Nucleus accumbens (tissue), 56 donors: Measurements from ENCODE around the gene GNA15.
"Not testable (repeated sequence)": the region's sequence is repeated elsewhere in the genome, so short reads cannot be mapped to it uniquely, and the experiment has no call there.

Source experiments
- DNase-seq, 56 donors: peaks; one replicate each; lab custom pipeline; 2025; lab: John Stamatoyannopoulos, UW

The GNA15 gene

DNA sequence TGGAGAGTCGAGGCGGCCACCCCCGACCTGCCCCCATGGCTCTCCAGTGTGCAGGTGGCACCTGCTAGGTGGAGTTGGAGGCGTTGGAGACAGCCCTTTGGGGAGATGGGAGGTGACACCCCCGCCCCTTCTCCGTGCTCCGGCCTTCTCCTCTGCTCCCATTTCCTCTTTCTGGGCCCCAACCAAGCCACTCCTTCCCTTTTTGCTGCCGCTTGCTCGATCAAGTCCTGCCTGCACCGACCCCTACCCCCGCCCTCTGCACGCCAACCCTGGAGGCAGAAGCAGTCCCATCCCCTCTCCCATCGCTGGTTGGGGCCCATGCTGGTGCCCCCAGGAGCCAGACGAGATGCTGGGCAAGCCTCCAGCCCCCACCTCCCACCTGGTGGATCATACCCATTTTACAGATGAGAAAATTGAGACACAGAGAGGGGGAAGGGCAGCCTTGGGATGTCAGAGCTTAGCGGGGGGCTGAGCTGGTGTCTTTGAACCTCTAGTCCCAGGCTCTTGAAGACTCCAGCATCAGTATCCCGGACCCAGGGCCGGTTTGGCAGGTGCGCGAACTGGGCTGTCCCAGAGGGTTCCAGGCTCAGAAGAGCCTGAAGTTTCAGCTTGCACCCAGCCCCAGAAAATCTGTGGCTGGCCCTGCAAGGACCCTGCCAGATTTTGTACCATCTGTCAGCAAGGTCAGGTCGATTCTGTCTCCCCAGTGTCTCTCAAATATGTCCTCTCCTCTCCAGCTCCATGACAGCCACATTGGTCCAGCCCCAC lies 10.3 kb downstream of the GNA15 start:
- DNase-seq, result peak in 3 of 56 donors; percentile 9 to 28 (median 20)

DNA sequence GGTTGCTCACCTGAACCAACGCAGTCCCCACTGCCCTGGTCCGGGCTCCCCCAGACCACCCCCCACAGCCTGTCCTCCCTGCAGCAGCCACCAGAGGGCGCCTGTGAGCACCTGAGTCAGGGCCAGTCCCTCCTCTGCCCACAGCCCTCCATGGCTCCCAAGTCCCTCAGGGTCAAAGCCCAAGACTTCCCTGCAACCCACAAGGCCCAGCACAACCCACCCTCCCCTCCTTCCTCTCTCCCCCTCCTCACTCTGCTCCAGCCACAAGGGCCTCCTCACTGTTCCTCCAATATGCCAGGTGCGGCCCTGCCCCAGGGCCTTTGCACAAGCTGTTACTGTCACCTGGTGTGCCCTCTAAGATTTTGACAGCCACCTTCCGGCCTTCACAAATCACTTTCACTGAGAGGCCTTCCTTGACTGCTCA lies 10.9 kb downstream of the GNA15 start:
- no peak for DNase-seq

DNA sequence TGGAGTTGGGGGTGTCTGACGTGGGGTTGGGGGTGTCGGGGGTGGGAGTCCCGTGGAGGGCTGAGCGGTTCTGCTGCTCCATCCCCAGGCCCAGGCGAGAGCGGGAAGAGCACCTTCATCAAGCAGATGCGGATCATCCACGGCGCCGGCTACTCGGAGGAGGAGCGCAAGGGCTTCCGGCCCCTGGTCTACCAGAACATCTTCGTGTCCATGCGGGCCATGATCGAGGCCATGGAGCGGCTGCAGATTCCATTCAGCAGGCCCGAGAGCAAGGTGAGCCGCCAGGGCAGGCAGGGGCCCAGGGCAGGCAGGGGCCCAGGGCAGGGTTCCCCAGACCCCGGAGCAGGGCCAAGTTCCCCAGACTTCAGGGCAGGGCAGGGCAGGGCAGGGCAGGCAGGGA lies 12.7 kb downstream of the GNA15 start:
- DNase-seq, result no peak

DNA sequence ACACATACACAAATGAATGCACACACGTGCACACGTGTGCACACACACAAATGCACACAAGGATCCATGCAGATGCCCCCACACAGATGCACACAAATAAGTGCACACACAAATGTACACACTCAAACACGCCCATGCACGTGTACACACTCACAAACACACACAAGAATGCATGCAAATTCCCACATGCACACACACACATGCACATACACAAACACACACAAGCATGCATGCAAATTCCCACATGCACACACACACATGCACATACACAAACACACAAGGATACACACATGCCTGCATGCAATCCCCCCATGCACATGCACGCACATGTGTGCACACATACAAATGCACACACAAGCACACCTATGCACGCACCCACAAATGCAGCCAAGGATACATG lies 13.3 kb downstream of the GNA15 start:
- no peak for DNase-seq

DNA sequence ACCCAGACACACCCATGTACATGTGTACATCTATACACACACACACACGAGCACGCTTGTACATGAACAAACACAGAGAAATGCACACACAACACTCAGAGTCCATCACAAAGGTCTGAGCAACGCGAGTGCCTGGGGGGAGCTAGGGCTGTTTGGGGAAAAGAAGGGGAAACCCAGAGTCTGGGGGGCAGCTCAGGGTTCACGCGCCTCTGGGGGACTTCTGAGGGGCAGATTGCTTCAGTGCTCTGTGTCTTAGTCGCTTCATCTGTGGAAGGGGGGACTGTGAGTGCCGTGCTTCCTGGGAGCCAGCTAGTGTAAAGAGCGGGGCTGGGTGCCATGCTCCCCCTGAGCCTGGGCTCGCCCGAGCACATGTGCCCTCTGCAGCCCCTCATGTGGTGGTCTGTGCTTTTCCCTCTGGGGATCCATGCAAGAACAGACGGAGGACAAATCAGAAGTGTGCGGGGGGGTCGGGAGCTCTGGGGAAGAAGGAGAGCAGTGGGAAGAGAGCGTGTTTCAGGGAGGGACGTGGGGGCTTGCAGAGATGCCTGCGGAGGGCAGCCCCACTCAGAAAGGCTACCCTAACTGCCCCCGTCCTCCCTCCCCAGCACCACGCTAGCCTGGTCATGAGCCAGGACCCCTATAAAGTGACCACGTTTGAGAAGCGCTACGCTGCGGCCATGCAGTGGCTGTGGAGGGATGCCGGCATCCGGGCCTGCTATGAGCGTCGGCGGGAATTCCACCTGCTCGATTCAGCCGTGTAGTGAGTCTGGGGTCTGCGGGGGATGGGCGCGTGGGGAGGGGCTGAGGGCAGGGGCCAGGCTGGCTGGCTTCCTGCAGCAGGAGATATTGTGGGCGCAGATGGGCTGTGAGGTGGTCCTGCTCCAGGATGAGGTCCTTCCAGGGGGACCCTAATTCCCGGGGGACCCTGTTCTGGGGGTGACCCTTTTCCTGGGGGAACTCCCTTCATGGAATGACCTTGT lies 14.0 kb downstream of the GNA15 start:
- no peak for DNase-seq

DNA sequence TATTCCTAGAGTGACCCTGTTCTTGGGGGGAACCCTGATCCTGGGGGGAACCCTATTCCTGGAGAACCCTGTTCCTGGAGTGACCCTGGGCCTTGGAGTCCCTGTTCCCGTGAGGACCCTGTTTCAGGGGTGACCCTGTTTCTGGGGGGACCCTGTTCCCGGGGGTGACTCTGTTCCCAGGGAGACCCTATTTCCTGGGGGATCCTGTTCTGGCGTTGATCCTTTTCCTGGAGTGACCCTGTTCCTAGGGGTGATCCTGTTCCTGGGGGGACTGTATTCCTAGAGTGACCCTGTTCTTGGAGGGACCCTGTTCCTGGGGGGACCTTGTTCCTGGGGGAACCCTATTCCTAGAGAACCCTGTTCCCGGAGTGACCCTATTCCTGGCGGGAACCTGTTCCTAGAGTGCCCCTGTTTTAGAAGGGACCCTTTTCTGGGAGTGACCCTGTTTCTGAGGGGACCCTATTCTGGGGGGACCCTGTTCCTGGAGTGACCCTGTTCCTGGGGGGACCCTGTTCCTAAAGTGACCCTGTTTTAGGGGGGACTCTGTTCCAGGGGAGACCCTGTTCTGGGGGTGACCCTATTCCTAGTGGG lies 15.0 kb downstream of the GNA15 start:
- DNase-seq, result no peak

DNA sequence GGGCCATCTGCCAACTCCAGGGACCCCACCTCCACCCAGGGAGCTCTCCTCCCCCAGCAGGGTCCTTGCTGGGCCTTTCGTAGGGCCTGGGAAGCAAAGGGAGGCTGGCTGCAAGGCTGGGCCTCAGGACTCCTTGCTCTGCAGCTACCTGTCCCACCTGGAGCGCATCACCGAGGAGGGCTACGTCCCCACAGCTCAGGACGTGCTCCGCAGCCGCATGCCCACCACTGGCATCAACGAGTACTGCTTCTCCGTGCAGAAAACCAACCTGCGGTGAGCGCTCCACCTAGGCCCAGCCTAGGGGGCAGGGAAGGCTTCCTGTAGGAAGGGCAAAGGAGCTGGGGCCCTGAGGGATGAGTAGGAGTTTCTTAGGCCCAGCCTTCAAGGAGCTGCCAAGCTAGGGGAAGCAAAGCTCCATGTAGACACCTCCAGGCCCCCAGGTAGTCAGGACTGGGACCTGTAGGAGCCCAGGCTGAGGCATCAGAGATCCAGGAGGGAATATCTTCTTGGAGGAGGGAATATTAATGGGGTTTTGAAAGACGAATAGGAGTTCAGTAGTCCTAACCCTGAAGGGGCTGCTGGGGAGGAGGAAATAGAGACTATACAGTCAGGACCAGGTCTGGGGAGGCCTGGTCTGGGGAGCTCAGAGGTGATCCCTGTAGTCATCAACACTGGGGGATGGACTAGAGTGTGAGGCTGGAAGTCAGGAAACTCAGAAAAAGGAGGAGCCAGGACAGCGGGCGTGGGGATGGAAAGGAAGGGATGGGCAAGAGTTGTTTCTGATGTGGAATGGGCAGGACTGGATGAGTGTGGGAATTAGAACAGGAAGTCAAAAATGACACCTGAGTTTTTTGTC lies 16.0 kb downstream of the GNA15 start:
- DNase-seq, result no peak

DNA sequence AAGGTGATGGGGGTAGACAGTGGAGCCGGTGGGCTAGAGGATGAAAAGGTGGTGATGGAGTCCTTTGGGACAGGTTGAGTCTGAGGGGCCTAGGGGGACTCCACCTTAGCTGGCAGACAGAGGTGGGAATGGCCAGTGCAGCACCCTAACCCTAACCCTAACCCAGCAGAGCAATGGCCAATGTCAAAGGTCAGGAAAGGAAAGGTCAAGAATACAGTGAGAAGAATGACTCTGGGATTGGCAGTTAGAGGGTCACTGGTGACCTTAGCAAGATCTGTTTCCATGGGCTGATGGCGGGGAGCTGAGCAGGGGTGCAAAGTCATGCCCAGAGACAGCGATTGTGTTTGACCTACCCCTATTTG lies 16.6 kb downstream of the GNA15 start:
- no peak for DNase-seq

DNA sequence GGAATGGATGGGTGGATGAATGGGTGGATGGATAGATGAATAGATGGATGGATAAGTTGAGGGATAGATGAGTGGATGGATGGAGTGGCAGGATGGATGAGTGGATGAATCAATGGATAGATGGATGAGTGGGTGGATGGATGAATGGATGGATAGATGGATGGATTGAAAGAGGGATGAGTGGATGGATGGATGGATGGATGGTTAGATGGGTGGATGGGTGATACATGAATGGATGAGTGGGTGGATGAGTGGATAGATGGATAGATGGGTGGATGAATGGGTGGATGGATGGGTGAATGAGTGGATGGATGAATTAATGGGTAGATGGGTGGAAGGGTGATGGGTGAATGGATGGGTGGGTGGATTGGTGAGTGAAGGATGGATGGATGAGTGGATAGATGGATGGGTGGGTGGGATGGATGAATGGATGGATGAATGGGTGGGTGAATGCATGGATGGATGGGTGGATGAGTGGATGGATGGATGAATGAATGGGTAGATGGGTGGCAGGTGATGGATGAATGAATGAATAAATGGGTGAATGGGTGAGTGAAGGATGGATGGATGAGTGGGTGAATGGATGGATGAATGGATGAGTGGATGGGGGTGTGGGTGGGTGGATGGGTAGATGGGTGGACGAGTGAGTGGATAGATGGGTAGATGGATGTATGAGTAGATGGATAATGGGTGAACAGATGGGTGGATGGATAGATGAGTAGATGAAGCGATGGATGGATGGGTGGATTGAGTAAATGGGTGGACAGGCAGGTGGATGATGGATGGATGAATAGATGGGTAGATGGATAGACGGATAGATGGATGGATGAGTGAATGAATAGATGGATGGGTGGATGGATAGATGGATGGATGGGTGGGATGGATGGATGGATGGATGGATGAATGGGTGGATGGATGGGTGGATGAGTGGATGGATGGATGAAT lies 17.7 kb downstream of the GNA15 start:
- DNase-seq, result no peak

DNA sequence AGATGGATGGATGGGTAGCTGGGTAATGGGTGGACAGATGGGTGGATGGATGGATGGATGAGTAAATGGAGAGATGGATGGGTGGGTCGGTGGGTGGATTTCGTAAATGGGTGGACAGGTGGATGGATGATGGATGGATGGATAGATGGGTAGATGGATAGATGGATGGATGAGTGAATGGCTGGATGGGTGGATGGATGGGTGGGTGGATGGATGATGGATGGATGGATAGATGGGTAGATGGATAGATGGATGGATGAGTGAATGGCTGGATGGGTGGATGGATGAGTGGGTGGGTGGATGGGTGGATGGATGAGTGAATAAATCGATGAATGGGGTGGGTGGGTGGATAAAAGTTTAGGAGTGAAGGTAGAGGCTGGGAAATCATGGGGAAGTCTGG lies 18.6 kb downstream of the GNA15 start:
- DNase-seq, result not testable (repeated sequence)

DNA sequence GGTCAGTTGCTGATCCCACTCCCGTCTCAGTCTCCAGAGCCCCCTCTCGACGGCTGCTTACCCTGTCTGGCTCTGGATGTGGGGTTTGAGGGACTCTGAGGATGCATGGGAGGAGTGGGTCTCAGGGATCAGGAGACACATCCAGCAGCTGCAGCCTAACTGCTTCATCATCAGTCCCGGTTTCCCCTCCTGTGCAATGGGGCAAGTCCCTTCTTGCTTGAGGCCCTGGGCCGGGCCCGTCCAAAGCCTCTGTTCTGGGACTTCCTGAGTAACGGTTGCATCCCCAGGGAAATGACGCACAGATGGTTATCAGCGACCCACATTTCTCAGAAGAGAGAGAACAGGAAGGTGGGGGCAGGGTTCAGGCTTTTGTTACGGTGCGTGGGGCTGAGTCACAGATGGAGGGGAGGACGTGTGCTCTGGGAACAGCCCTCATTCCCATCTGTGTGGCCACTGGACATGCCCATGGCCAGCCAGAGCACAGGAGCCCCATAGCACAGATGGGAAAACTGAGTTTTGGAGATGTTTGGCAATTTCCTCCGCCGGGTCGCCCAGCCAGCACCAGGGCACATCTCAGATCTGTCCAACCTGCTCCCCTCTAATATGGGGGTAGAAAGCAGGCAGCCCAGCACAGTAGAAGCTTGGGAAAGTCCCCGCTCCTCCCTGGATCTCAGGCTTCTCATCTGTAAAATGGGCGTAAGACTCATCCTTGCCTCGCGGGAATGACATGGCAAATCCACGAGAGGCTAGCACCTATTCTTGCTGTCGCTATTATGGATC lies 19.3 kb downstream of the GNA15 start:
- peak in 3 of 56 donors; percentile 9 to 12 (median 9) for DNase-seq

DNA sequence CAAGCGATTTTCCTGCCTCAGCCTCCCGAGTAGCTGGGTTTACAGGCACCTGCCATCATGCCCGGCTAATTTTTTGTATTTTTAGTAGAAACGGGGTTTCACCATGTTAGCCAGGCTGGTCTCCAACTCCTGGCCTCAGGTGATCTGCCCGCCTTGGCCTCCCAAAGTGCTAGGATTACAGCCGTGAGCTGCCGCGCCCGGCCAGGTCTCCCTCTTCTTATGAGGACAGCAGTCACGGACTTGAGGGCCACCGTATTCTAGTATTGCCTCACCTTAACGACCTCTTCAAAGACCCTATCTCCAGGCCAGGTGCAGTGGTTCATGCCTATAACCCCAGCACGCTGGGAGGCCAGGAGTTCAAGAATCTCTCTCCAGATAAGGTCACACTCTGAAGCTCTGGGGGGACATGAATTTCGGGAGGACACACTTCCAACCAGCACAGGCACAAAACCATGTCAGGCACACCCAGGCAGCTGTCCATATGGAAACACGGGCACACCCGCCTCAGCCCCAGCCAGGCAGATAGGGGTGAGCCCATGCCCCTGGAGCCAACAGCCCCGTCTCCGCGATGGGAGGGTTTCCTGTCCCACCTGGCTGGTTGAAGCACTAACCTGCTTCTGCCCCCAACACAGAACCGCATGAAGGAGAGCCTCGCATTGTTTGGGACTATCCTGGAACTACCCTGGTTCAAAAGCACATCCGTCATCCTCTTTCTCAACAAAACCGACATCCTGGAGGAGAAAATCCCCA lies 21.4 kb downstream of the GNA15 start:
- no peak for DNase-seq

DNA sequence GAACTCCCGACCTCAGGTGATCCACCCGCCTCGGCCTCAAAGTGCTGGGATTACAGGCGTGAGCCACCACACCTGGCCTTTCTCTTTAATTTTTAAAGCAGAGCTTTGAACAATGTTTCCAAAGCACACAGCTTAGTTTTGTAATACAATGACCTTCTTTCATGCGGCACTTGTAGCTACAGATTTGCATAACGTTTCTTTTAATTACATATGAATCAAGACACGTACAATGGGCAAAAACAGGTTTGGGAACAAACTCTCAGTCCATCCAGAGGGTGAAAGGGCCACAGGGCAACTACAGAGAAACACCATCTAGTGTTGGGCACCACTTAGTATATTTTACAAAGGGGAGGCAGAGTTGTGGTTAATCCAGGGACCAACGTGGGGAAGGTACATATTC lies 23.7 kb downstream of the GNA15 start:
- DNase-seq, result no peak

DNA sequence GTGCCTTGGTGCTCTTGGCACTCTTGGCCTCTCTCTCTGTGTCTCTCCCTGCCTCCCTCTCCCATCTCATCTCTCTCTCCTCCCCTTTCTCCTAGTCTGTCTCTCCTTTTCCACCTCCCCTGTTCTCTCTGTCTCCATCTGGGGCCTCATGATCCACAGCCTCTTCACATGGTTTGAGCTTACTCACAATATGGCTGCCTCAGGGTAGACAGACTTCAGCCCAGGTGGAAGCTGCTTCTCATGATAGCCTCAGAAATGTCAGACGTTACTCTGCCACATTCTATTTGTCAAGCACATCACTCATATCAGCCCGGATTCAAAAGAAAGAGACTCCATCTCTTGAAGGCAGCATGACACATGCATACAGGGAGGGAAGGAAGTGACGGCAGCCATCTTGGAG lies 24.4 kb downstream of the GNA15 start:
- no peak for DNase-seq

DNA sequence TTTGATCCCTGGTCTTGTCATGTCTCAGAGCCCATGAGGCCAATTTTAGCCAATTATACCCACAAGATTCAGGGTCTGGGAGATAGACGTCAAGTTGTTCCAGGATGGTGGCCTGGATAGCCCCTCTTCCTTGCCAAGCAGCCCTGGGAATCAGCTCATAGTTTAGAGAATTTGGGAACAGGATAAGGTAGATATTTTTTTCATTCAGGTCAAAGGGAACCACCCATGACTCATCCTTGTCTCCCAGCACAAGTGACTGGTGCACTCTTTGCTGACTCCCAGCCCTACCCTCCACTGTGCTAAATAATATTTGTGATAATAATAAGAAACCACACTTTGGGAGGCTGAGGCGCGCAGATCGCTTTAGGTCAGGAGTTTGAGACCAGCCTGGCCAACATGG lies 25.6 kb downstream of the GNA15 start:
- DNase-seq, result no peak

DNA sequence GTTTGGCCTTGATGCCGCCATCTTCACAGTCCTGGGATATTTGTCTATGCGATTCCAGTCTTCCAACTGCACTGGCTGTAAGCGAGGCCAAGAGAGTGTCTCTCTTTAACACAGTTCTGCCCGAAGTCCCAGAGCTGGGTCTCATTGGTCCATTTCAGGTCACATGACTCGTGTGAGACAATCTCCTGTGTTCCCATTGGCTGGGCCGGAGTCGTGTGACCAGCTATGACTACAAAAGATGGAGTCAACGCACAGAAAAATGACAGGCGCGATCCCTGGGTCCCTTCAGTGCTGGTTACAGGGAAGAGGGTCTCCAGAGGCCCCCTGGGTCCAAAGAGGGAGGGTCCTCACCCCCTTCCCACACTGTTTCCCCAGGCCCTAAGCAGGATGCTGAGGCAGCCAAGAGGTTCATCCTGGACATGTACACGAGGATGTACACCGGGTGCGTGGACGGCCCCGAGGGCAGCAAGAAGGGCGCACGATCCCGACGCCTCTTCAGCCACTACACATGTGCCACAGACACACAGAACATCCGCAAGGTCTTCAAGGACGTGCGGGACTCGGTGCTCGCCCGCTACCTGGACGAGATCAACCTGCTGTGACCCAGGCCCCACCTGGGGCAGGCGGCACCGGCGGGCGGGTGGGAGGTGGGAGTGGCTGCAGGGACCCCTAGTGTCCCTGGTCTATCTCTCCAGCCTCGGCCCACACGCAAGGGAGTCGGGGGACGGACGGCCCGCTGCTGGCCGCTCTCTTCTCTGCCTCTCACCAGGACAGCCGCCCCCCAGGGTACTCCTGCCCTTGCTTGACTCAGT lies 26.8 kb downstream of the GNA15 start:
- no peak for DNase-seq
